ENCODE measurements around the gene JAZF1. TPM values are rescaled to one million over a fixed set of nuclear protein-coding genes. Genes with fewer than 3 reads are reported as not detected.

JAZF1 gene
- total and polyA plus RNA-seq, 2 of the 8 experiments (the other 6 are each of a cell fraction or from before 2014, with no cell fraction given) = 2.6 to 21.8 TPM

DNA sequence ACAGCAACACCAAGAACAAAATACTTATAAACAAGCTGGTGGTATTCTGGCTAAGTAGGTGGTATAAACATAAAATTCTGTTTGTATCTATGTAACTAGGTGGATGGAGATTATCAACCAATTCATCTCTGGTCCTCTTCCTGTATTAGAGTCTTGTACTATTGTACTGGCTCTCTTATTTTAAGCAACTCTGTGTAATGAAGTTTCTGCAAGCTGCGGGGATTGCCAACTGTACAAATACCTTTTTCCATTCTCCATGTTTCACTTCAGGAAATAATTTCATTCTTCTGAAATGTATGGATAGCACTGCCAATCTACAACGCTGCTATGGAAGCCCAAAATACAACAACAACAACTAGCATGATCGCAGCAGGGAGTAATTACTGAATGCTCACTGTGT lies 44.8 kb downstream of the JAZF1 start (continued):
- TF ChIP-seq RXRA (IDR thresholded peaks at IDR 0.05; ENCODE audit: insufficient read depth, low read depth, low read length) = no peak
- TF ChIP-seq HDAC6 (IDR thresholded peaks at IDR 0.05; ENCODE audit: low read depth, low read length) = no peak

Data from H1 (cell line).